ENCODE results near the gene CANX. TPM values are rescaled to one million over a fixed set of nuclear protein-coding genes. Genes with fewer than 3 reads are reported as not detected.

Gene CANX
- total RNA-seq = 351 and 422 TPM in 2 replicates

GRCh38 chr5:179698935-179699615 lies at the start of gene CANX:
CANX (plus strand) TSS chr5:179698967; CDS start chr5:179705682, 6,715 bp downstream.

GRCh38 chr5:179680780-179681401 lies 17.9 kb upstream of the CANX start, which contains the start of gene CBY3:
CBY3 (minus strand) TSS chr5:179681034; CDS start chr5:179680918, 116 bp downstream.

GRCh38 chr5:179732412-179732917 lies 33.7 kb downstream of the CANX start, which contains the start of gene MAML1:
MAML1 (plus strand) TSS chr5:179732822; CDS start chr5:179733113, 291 bp downstream.

Other genes with a start within 250 kb of the CANX start
- gene RUFY1, start 148.4 kb upstream of the CANX start, total RNA-seq = 19.3 and 28.5 TPM in 2 replicates
- 228 and 290 TPM in 2 replicates for gene HNRNPH1, start 75.3 kb upstream of the CANX start, total RNA-seq
- gene CBY3, start 17.9 kb upstream of the CANX start, total RNA-seq = not detected in 2 replicates
- 11.2 and 13.3 TPM in 2 replicates for gene MAML1, start 33.9 kb downstream of the CANX start, total RNA-seq
- 0.89 TPM in 1 of 2 replicates, not detected in the other for gene LTC4S, start 95.0 kb downstream of the CANX start, total RNA-seq
- gene MGAT4B, start 107.9 kb downstream of the CANX start, total RNA-seq = 104 and 115 TPM in 2 replicates
- gene SQSTM1, start 121.9 kb downstream of the CANX start, total RNA-seq = 330 and 353 TPM in 2 replicates
- gene MRNIP, start 159.8 kb downstream of the CANX start, total RNA-seq = 7.4 and 15.3 TPM in 2 replicates
- 41.6 and 43.2 TPM in 2 replicates for gene TBC1D9B, start 208.9 kb downstream of the CANX start, total RNA-seq

All from myometrial cell (primary cell).